Suprapubic skin (tissue), 4 donors: ENCODE measurements around the gene PTPRM. TPM values are rescaled to one million over a fixed set of nuclear protein-coding genes. Genes with fewer than 3 reads are reported as not detected.

Experiments used
- DNase-seq, 2 donors: peaks; one replicate each; pipeline ENCODE4 v3.0.0-alpha.2; 2019; ENCODE audit warnings: low spot score in 2 of 2
- H3K27ac ChIP-seq: fragments of 200-600 bp; sonication (generic); one replicate; pipeline ENCODE4 v1.5.1; 2019
- H3K27me3 ChIP-seq: fragments of 200-600 bp; sonication (generic); one replicate; pipeline ENCODE4 v1.5.1; 2019
- H3K36me3 ChIP-seq: fragments of 200-600 bp; sonication (generic); one replicate; pipeline ENCODE4 v1.5.1; 2019
- H3K4me1 ChIP-seq: fragments of 200-600 bp; sonication (generic); one replicate; pipeline ENCODE4 v1.5.1; 2019
- H3K4me3 ChIP-seq: fragments of 200-600 bp; sonication (generic); one replicate; pipeline ENCODE4 v1.5.1; 2019; ENCODE audit warnings: mild to moderate bottlenecking
- H3K9me3 ChIP-seq: fragments of 200-600 bp; sonication (generic); one replicate; pipeline ENCODE4 v1.5.1; 2019
- EP300 ChIP-seq: sonication (generic); formaldehyde crosslinking; IDR thresholded peaks from one replicate; pipeline ENCODE4 v1.6.1; 2017; ENCODE audit warnings: antibody characterized with exemption
- POLR2A ChIP-seq, 2 donors: fragments of 450-650 bp; IDR thresholded peaks; one replicate each; pipeline ENCODE4 v1.6.1; 2017; ENCODE audit warnings: antibody characterized with exemption in 2 of 2, mild to moderate bottlenecking in 2 of 2, moderate library complexity in 2 of 2
- POLR2AphosphoS5 ChIP-seq, 3 donors: sonication (generic); formaldehyde crosslinking; IDR thresholded peaks; one replicate each; pipeline ENCODE4 v1.6.1; 2017; ENCODE audit warnings: antibody characterized with exemption in 3 of 3
- WGBS: methylation state at CpG from one replicate; pipeline ENCODE4 v1.1.5; 2018; 5-methylcytosine and 5-hydroxymethylcytosine counted together
- total RNA-seq, 4 donors: library from RNA; depleted of rRNA; stranded (reverse); fragments of >200 nt; gene quantifications; one replicate each; pipeline ENCODE4 v1.1.0, GENCODE V29; 2016
- TF ChIP-seq, protein P1 (sequence below), 2 donors: fragments of 200-600 bp in 1 of 2; fragments of 450-650 bp in 1 of 2; sonication (generic) in 1 of 2; IDR thresholded peaks; one replicate each; pipeline ENCODE4 v1.5.1; 2016 to 2019; ENCODE audit warnings: antibody characterized with exemption in 2 of 2, mild to moderate bottlenecking in 1 of 2, moderate library complexity in 1 of 2

PTPRM gene
- total RNA-seq, 4 donors from 2014 or later, result 19.8 to 73.7 (median 40.0) TPM

DNA sequence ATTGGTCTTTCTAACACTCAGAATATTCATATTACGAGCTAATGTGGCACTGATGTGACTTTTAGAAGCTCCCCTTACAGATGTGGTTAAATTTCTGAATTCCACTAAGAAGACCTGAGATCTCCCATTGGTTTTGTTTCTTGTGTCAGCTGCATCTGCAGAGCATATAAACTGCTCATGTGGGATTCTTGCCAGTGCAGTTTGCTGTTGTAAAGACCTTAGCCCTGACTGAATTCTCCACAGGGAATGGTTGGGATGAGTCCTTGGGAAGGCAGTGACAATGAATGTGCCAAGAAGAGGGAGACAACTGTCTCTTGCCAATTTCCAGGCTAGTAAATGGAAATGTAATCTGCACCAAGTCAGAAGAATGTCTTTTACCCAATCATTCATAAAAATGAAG, 94.1 kb downstream of the PTPRM start:
- Histone ChIP-seq H3K4me3 (no peak overlapping the region), H3K27ac (no peak overlapping the region), H3K9me3 (no peaks in the 10 kb centered on the region), H3K27me3 (no peaks in the 10 kb centered on the region), H3K4me1 (no peaks in the 10 kb centered on the region), H3K36me3 (no peaks in the 10 kb centered on the region)
- WGBS, result 88% methylated on average over 1 of the region's 1 CpG
- TF ChIP-seq POLR2AphosphoS5 (IDR thresholded peaks at IDR 0.05), result no peak
- no peak for TF ChIP-seq EP300
- TF ChIP-seq, protein P1, sequence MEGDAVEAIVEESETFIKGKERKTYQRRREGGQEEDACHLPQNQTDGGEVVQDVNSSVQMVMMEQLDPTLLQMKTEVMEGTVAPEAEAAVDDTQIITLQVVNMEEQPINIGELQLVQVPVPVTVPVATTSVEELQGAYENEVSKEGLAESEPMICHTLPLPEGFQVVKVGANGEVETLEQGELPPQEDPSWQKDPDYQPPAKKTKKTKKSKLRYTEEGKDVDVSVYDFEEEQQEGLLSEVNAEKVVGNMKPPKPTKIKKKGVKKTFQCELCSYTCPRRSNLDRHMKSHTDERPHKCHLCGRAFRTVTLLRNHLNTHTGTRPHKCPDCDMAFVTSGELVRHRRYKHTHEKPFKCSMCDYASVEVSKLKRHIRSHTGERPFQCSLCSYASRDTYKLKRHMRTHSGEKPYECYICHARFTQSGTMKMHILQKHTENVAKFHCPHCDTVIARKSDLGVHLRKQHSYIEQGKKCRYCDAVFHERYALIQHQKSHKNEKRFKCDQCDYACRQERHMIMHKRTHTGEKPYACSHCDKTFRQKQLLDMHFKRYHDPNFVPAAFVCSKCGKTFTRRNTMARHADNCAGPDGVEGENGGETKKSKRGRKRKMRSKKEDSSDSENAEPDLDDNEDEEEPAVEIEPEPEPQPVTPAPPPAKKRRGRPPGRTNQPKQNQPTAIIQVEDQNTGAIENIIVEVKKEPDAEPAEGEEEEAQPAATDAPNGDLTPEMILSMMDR (IDR thresholded peaks at IDR 0.05), result no peak
- TF ChIP-seq POLR2A (IDR thresholded peaks at IDR 0.05), result no peak
- no peak for DNase-seq

DNA sequence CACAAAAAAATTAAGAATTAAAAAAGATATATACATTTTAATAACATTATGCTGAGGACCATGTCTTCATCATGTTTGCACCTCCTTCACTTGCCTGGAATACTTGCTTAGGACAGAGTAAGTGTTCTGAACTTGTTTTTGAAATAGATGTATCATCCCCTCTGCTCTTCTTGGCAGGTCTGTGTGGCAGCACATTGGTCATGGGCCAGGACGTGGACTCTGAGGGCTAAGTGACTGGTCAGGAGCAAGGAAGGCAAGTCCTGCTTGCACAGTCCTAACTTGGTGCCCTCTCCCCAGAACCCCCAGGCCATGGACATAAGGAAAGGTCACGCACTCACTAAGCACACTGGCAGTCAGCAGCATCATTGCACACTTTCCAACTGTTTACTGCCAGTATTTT, 95.8 kb downstream of the PTPRM start:
- Histone ChIP-seq H3K9me3 (no peaks in the 10 kb centered on the region), H3K36me3 (no peaks in the 10 kb centered on the region), H3K27ac (no peak overlapping the region), H3K4me3 (no peak overlapping the region), H3K4me1 (no peaks in the 10 kb centered on the region), H3K27me3 (no peaks in the 10 kb centered on the region)
- WGBS, result 84% methylated on average over 2 of the region's 2 CpGs
- TF ChIP-seq, protein P1 (IDR thresholded peaks at IDR 0.05), result no peak
- TF ChIP-seq POLR2A (IDR thresholded peaks at IDR 0.05), result no peak
- TF ChIP-seq POLR2AphosphoS5 (IDR thresholded peaks at IDR 0.05), result no peak
- no peak for TF ChIP-seq EP300
- DNase-seq, result no peak

DNA sequence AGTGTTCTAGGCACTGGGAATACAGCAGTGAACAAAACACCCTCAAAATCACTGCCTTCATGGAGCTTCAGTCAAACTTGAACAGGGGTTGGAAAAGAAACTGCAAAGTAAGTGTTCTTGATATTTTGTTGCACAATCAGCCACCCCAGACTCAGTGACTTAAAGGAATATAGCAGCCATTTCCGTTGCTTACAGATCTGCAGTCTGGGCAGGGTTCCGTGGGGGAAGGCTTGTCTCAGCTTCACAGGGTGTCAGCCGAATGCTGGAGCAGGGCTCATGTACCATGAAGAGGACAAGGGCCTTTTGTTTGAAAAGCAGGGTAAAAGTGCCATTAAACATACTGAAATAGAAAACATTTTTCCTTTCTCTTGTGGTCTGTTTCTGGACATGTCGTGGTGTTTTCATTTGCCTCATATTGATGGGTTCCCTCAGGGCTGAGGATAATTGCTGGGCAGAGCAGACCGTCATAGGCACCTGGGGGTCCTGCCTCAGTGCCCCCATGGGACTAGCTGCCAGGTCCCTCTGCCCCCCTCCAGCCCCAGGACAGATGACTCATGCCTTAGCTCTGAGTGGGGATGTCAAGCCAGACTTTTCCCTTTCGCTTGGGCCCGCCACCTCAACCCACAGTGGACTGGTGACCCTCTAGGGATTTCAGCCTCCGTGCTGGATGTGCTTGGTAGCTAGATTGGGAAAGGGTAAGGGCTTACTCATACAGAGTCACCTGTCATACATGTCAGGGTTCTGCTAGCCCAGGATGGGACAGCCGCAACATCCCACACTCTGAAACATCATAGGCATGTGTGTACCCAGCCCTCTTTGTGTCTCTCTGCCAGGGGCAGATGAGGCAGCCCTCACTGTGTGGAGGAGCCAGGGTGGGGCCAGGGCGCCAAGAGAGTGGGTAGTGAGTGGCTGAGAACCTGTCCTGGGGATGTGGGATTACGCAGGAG, 96.5 kb downstream of the PTPRM start:
- 79% methylated on average over 9 of the region's 11 CpGs for WGBS
- H3K27ac ChIP-seq, result no peak overlapping the region
- no peak for DNase-seq
- no peaks in the 10 kb centered on the region for H3K36me3 ChIP-seq
- H3K9me3 ChIP-seq, result no peaks in the 10 kb centered on the region
- no peaks in the 10 kb centered on the region for H3K27me3 ChIP-seq
- TF ChIP-seq POLR2A (IDR thresholded peaks at IDR 0.05) (no peak), POLR2AphosphoS5 (IDR thresholded peaks at IDR 0.05) (no peak), EP300 (no peak)
- TF ChIP-seq, protein P1 (IDR thresholded peaks at IDR 0.05), result no peak
- H3K4me1 ChIP-seq, result no peaks in the 10 kb centered on the region
- H3K4me3 ChIP-seq, result no peak overlapping the region

DNA sequence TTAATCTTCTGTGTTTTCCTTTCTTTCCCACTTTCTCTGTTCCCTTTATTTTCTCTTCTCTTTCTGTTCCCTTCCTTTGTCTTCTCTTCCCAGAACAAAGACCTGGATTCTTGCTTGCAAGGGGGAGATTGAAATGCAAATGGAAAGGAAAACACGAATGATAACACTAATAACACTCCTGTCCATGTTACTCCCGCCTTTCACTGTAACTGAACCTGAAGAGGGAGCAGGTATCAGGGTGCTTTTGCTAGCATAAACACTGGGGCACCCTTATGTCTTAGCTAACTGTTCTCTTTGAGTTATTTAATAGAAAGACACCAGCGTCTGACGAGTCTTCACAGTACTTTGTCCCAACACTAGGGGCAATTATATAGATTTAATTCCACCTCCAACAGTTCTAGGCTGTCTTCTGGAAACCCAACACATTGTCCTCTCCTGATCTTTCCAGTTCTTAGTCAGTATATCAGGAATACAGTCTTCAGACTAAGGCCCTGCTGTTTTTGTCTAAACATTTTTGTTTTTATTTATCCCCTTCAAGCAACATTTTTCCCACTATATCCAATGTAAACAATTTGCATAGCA, 99.2 kb downstream of the PTPRM start:
- TF ChIP-seq POLR2AphosphoS5 (IDR thresholded peaks at IDR 0.05) (no peak), EP300 (no peak), POLR2A (IDR thresholded peaks at IDR 0.05) (no peak)
- TF ChIP-seq, protein P1 (IDR thresholded peaks at IDR 0.05), result no peak
- Histone ChIP-seq H3K36me3 (no peaks in the 10 kb centered on the region), H3K4me3 (no peak overlapping the region), H3K27me3 (no peaks in the 10 kb centered on the region), H3K9me3 (no peaks in the 10 kb centered on the region), H3K27ac (no peak overlapping the region), H3K4me1 (no peaks in the 10 kb centered on the region)
- 70% methylated on average over 4 of the region's 4 CpGs for WGBS
- DNase-seq, result no peak

DNA sequence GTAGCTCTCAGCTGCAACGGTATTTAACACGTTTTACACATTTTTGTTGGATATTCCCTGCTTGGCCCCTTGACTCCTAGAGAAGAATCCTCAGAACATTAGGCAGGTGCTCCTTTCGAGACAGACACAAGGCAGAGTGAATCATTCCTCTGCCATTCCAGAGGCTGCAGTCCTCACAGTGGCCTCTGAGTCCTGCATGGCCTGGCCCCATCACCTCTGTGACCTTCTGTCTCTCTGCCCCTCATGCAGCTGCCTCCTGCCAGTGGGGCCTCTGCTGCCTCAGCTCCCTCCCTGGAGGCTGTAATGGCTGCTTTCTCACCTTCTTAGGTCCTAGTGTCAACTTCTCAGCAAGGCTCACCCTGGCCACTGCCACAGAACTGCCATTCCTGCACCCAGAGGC, 101.3 kb downstream of the PTPRM start:
- TF ChIP-seq, protein P1 (IDR thresholded peaks at IDR 0.05), result no peak
- TF ChIP-seq POLR2A (IDR thresholded peaks at IDR 0.05) (no peak), POLR2AphosphoS5 (IDR thresholded peaks at IDR 0.05) (no peak), EP300 (no peak)

More for the DNA sequence above, 101.3 kb downstream of the PTPRM start:
- H3K27me3 ChIP-seq, result no peaks in the 10 kb centered on the region
- no peaks in the 10 kb centered on the region for H3K36me3 ChIP-seq
- 90% methylated on average over 3 of the region's 3 CpGs for WGBS
- no peaks in the 10 kb centered on the region for H3K4me1 ChIP-seq
- H3K27ac ChIP-seq, result no peak overlapping the region
- no peaks in the 10 kb centered on the region for H3K9me3 ChIP-seq
- H3K4me3 ChIP-seq, result no peak overlapping the region
- DNase-seq, result no peak
